HG02623 (cell line): Measurements from ENCODE around the gene PRKAR2B.
"Not testable (repeated sequence)": the region's sequence is repeated elsewhere in the genome, so short reads cannot be mapped to it uniquely, and the experiment has no call there.

Experiments
- ATAC-seq: cut with Tn5 transposase; IDR thresholded peaks from one replicate; pipeline ENCODE4 v1.9.1; 2021; ENCODE audit warnings: moderate library complexity; ENCODE audit not compliant: unreplicated experiment

Gene PRKAR2B

DNA sequence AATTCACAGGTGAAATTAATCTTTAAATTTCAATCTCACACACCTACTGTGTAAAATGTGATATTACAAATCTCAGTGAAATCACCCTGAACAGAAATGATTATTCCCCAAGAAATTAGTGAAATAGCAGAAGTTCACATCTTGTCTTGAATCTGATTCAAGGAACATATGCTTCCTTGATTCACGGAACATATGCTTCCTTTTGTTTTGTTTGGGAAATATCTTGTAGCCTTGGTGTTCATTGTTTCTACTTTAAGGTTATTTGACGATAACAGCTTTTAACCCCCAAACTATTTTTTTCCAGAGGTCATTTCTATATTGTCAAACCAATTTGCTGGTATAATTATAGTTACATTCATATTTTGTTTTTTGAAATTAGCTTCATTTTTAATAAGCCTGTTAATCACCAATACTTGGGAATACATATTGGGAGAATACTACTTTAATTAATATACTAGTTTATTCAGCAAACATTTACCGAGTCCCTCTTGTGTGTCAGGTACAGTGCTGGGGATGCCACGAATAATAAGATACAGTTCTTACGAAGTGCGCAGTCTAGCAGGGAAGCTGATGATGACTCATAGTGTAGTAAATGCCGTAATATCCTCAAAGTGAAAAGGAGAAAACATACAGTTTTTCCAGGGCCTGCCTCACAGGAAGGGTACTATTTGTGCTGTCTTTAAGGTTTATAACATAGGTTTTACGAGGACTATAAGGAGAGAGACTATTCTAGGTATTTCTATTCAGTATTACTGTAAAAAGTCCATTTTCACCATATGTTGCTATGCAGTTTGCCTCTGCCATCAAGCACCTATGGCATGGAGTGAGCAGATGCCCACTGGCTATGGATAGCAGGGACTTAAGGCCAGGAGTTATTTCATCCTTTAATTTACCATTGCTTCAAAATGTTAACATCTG, 32.5 kb downstream of the PRKAR2B start:
- no peak for ATAC-seq

- no peak for ATAC-seq
Observed at GRCh38 chr7:107077699-107078516, 33.4 kb downstream of the PRKAR2B start.

GRCh38 chr7:107078517-107078966, 34.0 kb downstream of the PRKAR2B start:
- no peak for ATAC-seq

GRCh38 chr7:107079212-107079940, 34.9 kb downstream of the PRKAR2B start:
- no peak for ATAC-seq

- ATAC-seq: no peak
Observed at GRCh38 chr7:107080099-107080505, 35.6 kb downstream of the PRKAR2B start.

- no peak for ATAC-seq
Observed at GRCh38 chr7:107080533-107080932, 36.0 kb downstream of the PRKAR2B start.

- ATAC-seq: no peak
Observed at GRCh38 chr7:107085180-107085579, 40.7 kb downstream of the PRKAR2B start.

- ATAC-seq: no peak
Observed at GRCh38 chr7:107089627-107090026, 45.1 kb downstream of the PRKAR2B start.

- no peak for ATAC-seq
Observed at GRCh38 chr7:107090457-107090856, 46.0 kb downstream of the PRKAR2B start.

DNA sequence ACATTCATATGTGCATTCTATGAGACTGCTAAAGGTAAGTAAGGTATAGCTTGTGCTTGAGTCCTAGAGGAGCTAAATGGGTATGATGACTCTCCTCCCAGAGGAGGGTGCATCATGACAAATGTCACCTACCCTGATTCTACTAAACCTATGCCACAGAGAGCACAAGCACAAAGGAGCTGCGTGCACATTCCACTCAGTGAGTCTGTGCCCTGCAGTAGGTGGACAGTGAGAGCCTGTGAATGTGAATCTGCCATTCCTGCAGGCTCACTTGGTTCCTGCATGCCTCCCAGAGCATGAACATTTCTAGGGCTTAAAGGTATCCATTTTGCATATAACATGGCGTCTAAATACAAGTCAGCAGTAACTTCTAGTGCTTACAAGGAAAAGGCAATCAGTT, 46.8 kb downstream of the PRKAR2B start:
- no peak for ATAC-seq

GRCh38 chr7:107093671-107094070, 49.2 kb downstream of the PRKAR2B start:
- not testable (repeated sequence) for ATAC-seq

DNA sequence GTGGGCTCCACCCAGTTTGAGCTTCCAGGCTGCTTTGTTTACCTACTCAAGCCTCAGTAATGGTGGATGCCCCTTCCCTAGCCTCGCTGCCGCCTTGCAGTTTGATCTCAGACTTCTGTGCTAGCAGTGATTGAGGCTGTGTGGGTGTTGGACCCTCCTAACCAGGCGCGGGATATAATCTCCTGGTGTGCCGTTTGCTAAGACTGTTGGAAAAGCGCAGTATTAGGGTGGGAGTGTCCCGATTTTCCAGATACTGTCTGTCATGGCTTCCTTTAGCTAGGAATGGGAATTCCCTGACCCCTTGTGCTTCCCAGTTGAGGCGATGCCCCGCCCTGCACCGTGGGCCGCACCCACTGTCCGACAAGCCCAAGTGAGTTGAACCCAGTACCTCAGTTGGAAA, 54.6 kb downstream of the PRKAR2B start:
- not testable (repeated sequence) for ATAC-seq

GRCh38 chr7:107100824-107101223, 56.3 kb downstream of the PRKAR2B start:
- no peak for ATAC-seq

- no peak for ATAC-seq
Observed at GRCh38 chr7:107103369-107103768, 58.9 kb downstream of the PRKAR2B start.

DNA sequence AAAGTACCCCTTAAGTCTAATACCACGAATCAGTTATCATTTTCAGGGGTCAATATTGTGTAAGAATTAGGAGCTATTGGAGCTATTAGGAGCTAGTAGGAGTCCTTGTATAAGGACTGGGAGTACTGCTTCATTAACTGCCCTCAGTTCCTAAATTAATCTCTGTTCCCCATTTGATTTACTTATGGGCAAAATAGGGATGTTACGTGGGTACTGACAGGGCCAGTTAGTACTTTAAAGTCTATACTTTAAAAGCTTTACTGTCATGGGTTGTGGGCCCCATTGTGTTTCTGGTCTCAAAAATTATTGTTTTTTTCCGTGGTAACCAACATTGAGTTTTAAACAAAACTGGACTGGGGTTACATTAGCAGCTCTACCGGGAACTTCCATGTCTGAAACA, 60.3 kb downstream of the PRKAR2B start:
- no peak for ATAC-seq

GRCh38 chr7:107105591-107106245, 61.2 kb downstream of the PRKAR2B start:
- no peak for ATAC-seq

DNA sequence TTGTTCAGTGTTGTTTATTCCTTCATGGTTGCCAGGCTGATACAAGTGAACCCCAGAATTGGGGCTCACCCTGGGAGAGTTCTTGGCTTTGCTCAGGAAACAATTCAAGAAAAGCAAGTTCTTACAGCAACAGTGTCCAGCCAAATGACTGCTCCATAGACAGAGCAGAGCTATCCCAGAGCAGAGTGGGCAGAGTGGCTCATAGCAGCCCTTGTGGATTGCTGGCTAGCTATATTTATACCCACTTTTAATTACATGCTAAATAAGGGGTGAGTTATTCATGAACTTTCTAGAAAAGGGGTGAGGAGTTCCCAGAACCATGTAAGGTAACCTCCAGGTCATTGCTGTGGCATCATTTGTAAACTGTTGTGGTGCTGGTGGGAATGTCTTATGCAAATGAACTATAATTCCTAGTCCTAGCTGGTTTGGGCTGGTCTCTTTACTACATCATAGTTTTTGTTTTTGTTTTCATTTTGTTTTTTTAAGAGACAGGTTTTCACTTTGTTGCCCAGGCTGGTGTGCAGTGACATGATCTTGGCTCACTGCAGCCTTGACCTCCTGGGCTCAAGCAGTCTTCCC, 64.4 kb downstream of the PRKAR2B start:
- ATAC-seq: no peak

DNA sequence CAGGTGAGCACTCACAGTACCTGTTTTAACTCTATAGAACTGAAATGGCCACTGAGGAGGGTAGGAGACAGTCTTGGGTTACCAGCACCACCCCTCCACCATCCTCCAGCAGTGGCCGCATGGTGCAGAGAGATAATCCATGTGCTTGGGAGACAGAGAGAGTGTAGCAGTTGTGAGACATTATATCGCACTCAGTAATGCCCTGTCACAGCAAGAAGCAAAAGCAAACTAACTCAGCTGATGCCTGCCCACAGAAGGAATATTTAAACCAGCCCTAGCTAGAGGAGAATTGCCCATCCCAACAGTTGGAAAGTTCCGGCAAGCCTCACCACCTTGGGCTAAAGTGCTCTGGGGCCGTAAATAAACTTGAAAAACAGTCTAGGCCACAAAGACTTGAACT, 65.5 kb downstream of the PRKAR2B start:
- ATAC-seq: no peak

- ATAC-seq: no peak
Observed at GRCh38 chr7:107111196-107111595, 66.7 kb downstream of the PRKAR2B start.

- no peak for ATAC-seq
Observed at GRCh38 chr7:107113866-107114265, 69.4 kb downstream of the PRKAR2B start.
